Activated CD4-positive, alpha-beta T cell treated with anti-CD3 and anti-CD28 coated beads, Interleukin-2, Interleukin-4, amounts not matched to agents 100 ng/mL and 50 ng/mL, durations not matched to agents 16 hours and 8 hours (primary cell): ENCODE data around the gene FALEC.

ENCODE experiments used
- DNase-seq: peaks from one replicate; pipeline ENCODE4 v3.0.0-alpha.2; 2020; ENCODE audit warnings: low spot score

FALEC gene

DNA sequence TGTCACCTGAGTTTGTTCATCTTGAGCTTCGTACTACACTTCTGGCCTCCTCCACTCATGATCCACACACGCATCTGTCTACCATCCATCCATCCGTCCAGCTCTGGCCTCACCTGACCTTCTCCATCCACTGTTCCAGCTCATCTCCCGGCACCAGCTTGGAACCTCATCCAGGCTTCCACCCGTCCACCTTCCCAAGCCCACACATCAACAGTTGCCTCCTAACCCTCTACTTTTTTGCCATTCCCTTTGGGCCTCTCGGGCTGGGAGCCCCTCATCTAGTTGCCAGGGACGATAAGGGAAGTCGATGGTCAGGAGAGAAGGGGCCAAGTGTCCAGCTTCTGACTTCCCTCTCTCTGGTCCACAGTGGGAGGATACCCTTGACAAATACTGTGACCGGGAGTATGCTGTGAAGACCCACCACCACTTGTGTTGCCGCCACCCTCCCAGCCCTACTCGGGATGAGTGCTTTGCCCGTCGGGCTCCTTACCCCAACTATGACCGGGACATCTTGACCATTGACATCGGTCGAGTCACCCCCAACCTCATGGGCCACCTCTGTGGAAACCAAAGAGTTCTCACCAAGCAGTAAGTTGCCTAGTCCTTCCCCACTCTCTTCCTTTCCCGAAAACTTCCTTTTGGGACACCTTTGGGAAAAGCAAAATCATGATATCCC, 3.4 kb upstream of the FALEC start:
- no peak for DNase-seq

DNA sequence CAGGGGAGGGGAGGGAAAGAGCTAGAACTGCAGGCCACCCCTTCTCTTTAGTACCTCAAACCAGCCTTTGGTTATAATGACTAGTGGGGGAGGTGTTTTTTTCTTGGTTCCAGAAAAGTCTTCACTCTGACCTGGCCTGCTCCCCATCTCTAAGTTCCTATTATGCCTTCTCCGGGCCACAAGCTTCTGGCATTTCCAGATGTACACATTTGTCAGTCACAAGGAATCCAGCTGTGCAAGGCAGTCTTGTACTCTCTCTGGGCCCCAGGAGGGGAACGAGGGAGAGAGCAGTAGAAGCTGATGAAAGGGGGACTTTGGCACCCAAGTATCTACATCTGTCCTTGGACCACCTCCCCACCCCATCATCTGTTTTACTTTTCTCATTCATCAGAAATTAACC, 2.7 kb upstream of the FALEC start:
- DNase-seq: no peak

DNA sequence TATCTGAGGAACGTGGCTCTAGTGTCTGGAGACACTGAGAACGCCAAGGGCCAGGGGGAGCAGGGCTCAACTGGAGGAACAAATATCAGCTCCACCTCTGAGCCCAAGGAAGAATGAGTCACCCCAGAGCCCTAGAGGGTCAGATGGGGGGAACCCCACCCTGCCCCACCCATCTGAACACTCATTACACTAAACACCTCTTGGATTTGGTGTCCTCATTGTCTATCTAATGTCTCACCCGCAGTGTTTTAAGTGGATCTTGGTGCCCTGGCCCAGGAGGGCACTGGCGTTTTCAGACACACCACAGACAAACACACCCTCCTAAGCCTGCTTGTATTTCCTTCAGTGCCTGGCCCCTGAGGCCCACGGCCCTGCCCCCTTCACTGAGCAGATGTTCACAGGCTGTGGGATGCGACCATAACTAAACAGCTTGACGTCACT, 2.2 kb upstream of the FALEC start:
- DNase-seq: no peak

DNA sequence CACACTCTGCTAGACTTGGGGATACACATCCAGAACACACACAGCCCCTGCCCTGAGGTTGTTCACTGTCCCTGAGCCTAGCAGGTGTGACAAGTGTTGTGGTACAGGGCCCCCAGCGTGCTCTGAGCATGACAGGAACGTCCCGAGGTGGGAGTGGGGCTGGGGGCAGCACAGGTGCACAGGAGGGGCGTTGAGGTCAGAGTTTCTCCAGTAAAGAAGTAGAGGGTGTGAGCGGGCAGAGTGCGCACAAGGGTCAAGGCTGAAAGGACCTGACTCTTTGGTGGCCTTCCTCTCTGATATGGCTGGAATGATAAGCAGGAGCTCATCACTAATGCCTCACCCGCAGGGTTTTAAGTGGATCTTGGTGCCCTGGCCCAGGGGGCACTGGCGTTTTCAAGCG, 1.3 kb upstream of the FALEC start:
- no peak for DNase-seq

- no peak for DNase-seq
Observed at GRCh38 chr1:150514913-150515327, 632 bp upstream of the FALEC start.

- DNase-seq: peak; percentile 6
Observed at GRCh38 chr1:150516050-150516591, 569 bp downstream of the FALEC start.

GRCh38 chr1:150516616-150517015, 1.1 kb downstream of the FALEC start:
- DNase-seq: peak; percentile 8

DNA sequence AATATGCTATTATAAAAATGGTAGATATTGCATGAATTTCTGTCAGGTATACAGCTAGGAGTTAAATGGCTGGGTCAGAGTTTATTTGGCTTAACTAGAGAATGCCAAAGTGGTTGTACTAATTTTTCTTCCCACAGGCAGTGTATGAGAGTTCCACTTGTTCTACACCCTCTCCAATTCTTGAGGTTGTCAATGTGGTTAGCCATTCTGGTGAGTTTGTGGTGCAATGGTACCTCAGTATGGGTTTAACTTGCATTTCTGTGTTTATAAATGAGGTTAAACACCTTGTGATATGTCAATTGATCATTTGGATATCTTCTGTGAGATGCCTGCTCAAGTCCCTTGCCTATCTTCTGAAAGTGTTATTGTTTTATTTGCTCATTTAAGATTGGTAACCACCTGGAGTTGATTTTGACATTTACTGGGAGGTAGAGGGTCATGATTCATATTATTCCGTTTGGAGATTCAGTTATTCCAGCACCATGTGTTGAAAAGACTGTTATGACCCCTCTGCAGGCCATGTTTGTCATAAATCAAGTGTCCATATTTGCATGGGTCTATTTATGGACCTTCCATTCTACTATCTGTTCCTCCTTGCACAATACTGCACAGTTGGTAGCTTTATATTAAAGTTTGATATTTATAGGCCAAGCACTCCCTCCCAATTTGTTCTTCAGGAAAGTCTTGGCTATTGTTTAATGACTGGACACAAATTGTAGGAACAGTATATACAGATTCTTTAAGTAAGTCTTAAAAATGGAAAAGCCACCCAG, 5.8 kb downstream of the FALEC start:
- DNase-seq: no peak

DNA sequence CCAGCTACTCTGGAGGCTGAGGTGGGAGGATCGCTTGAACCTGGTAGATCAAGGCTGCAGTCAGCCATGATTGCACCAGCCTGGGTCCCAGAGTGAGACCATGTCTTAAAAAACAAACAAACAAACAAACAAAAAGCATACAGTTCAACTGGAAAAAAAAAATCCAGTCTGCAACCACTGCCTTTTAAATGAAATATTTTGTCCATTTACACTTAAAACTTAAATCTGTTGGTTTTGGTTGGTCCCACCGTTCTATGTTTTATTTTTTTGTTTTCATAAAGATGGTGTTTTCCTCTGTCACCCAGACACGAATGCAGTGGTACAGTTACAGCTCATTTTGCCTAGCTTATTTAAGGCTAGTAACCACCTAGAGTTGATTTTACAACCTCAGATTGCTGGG, 9.8 kb downstream of the FALEC start:
- DNase-seq: no peak

- DNase-seq: no peak
Observed at GRCh38 chr1:150528196-150528595, 12.6 kb downstream of the FALEC start.

DNA sequence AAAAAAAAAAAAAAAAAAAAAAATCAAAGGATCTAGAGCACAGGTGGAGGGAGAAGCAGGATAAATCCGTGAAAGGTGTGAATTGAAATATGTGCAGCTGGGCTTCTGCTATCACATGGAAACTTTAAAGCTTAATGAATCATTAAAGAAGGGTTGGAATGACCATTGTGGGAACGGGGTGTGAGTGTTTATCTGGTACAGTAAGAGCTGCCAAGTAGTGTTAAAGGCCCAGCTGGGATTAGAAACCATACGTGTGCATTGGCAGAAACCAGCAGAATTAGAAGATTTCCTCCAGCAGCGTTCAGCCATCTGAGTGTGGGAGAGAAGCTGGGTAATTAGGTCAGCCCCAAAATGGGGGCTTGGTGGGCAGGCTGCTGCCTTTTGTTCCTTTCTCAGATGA, 13.5 kb downstream of the FALEC start:
- DNase-seq: no peak

DNA sequence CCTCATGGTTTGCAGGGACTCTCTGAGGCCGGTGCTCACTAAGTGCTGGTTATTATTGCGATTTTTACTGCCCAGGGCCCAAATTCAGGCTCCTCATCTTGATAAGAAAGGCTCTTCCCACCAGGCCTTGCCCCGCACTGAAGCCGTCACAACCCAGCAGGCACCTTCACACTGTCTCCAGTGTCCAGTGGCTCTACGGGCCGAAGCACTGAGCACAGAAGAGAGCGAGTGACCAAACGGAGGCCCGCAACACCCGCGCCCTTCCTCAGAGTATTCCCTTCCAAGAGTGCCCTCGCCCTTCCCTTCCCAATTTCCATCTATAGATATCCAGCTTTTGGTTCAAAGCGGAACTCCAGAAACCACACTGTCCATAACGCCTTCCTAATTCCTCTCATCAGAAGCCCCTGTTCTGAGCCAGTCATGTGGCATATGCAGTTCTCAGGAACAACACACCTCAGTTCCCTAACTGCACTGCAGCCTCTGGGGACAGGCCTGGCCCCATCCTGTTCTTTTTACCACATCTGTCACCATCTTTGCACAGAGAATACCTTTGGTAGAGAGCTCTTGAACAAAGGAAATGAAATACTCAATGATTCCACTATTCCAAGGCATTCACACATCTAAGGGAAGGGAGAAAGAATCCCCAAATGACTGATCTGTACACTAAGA, 15.1 kb downstream of the FALEC start:
- no peak for DNase-seq

- no peak for DNase-seq
Observed at GRCh38 chr1:150532860-150533259, 17.3 kb downstream of the FALEC start.

DNA sequence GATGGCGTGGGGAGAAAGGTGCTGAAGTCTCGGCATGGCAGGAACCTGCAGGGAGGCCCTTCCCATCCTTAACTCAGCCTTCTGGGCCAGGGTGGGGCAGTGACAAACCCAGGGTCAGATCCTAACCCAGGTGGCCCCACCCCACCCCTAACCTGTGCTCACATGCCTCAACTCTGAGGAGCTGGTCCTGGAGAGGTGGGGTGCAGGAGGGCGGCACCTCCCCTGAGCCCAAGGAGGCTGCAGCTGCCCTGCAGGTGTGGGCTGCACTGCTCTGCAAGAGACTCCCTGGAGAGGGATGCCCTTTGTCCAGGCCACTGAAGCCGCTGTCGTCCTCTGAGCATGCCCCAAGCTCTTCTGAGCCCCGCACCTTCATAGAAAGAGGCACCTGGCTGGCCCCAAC, 18.4 kb downstream of the FALEC start:
- DNase-seq: no peak

- no peak for DNase-seq
Observed at GRCh38 chr1:150535511-150536287, 20.1 kb downstream of the FALEC start.

- DNase-seq: no peak
Observed at GRCh38 chr1:150536836-150537731, 21.5 kb downstream of the FALEC start.

GRCh38 chr1:150537732-150538684, 22.5 kb downstream of the FALEC start:
- DNase-seq: no peak

- DNase-seq: no peak
Observed at GRCh38 chr1:150543500-150544143, 28.1 kb downstream of the FALEC start.

DNA sequence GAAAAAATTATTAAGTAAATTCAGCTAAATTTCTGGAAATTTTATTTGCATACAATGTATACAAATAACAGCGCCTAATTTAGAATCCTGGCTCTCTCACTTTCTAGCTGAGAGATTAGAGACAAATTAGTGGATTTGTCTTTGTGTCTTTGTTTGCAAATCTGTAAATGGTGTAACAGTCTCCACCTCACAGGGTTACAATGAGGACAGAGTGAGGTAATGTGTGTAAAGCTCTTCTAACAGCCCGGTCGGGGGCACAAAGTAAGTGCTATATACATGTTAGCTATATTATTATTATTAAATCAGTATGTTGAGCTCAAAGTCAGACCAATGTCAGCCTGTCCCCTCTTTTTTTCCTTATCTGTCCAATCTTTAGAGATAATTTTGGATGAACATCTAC, 28.7 kb downstream of the FALEC start:
- no peak for DNase-seq
